Skin epidermis (tissue), 12 donors: ENCODE measurements around the gene MYRIP.
A peak's percentile ranks its signal among the peaks of the same experiment; 100 is the strongest.
"Not testable (repeated sequence)": the region's sequence is repeated elsewhere in the genome, so short reads cannot be mapped to it uniquely, and the experiment has no call there.

Experiments
- H3K27ac ChIP-seq, 21 experiments: fragments of 200-600 bp; sonication (generic) in 11 of 21; one replicate each; pipeline ENCODE4 v1.5.0; 2020; ENCODE audit warnings: mild to moderate bottlenecking in 3 of 21, inconsistent platforms in 2 of 21, moderate library complexity in 2 of 21
- H3K4me3 ChIP-seq, 7 experiments: fragments of 200-600 bp; sonication (generic) in 2 of 7; one replicate each; pipeline ENCODE4 v1.5.0; 2020; ENCODE audit warnings: inconsistent platforms in 2 of 7, mild to moderate bottlenecking in 2 of 7, moderate library complexity in 1 of 7

MYRIP gene

GRCh38 chr3:40103829-40104228 is 294.4 kb downstream of the MYRIP start:
- Histone ChIP-seq H3K4me3 (no peak overlapping the region), H3K27ac (no peak overlapping the region)

- Histone ChIP-seq H3K27ac (no peak overlapping the region), H3K4me3 (no peak overlapping the region)
Observed at GRCh38 chr3:40104441-40104840, 295.0 kb downstream of the MYRIP start.

- Histone ChIP-seq H3K4me3 (no peak overlapping the region), H3K27ac (no peak overlapping the region)
Observed at GRCh38 chr3:40108643-40109042, 299.2 kb downstream of the MYRIP start.

GRCh38 chr3:40109641-40110490 is 300.5 kb downstream of the MYRIP start:
- no peak overlapping the region for H3K4me3 ChIP-seq
- H3K27ac ChIP-seq = no peak overlapping the region

GRCh38 chr3:40116478-40117177 is 307.2 kb downstream of the MYRIP start:
- peak overlapping the region in 3 of 21 experiments; percentile 11 to 48 (median 16) for H3K27ac ChIP-seq
- no peak overlapping the region for H3K4me3 ChIP-seq

GRCh38 chr3:40118091-40118490 is 308.7 kb downstream of the MYRIP start:
- no peak overlapping the region for H3K4me3 ChIP-seq
- H3K27ac ChIP-seq = no peak overlapping the region

- no peak overlapping the region for H3K4me3 ChIP-seq
- H3K27ac ChIP-seq = no peak overlapping the region
Observed at GRCh38 chr3:40120067-40120692, 310.8 kb downstream of the MYRIP start.

- Histone ChIP-seq H3K27ac (no peak overlapping the region), H3K4me3 (no peak overlapping the region)
Observed at GRCh38 chr3:40120806-40121205, 311.4 kb downstream of the MYRIP start.

- H3K27ac ChIP-seq = no peak overlapping the region
- no peak overlapping the region for H3K4me3 ChIP-seq
Observed at GRCh38 chr3:40124918-40125317, 315.5 kb downstream of the MYRIP start.

GRCh38 chr3:40128166-40128565 is 318.8 kb downstream of the MYRIP start:
- no peak overlapping the region for H3K27ac ChIP-seq

GRCh38 chr3:40129510-40129909 is 320.1 kb downstream of the MYRIP start:
- Histone ChIP-seq H3K4me3 (no peak overlapping the region), H3K27ac (no peak overlapping the region)

More at GRCh38 chr3:40128166-40128565, 318.8 kb downstream of the MYRIP start:
- no peak overlapping the region for H3K4me3 ChIP-seq

- Histone ChIP-seq H3K4me3 (no peak overlapping the region), H3K27ac (no peak overlapping the region)
Observed at GRCh38 chr3:40129981-40130380, 320.6 kb downstream of the MYRIP start.

GRCh38 chr3:40130721-40131120 is 321.3 kb downstream of the MYRIP start:
- no peak overlapping the region for H3K27ac ChIP-seq
- H3K4me3 ChIP-seq = no peak overlapping the region

- not testable (repeated sequence) for H3K4me3 ChIP-seq, H3K27ac ChIP-seq
Observed at GRCh38 chr3:40133886-40134575, 324.6 kb downstream of the MYRIP start.

GRCh38 chr3:40137591-40138295 is 328.3 kb downstream of the MYRIP start:
- Histone ChIP-seq H3K27ac (no peak overlapping the region), H3K4me3 (no peak overlapping the region)

- H3K4me3 ChIP-seq = no peak overlapping the region
- no peak overlapping the region for H3K27ac ChIP-seq
Observed at GRCh38 chr3:40143283-40144090, 334.1 kb downstream of the MYRIP start.

- no peak overlapping the region for H3K27ac ChIP-seq
- H3K4me3 ChIP-seq = no peak overlapping the region
Observed at GRCh38 chr3:40148827-40149226, 339.4 kb downstream of the MYRIP start.

- no peak overlapping the region for H3K4me3 ChIP-seq
- H3K27ac ChIP-seq = no peak overlapping the region
Observed at GRCh38 chr3:40152482-40153133, 343.2 kb downstream of the MYRIP start.
